Measurements from ENCODE around the gene OXSR1. TPM values are rescaled to one million over a fixed set of nuclear protein-coding genes. Genes with fewer than 3 reads are reported as not detected.

The OXSR1 gene
- total RNA-seq, 1 experiment from 2014 or later: 35.1 TPM

DNA sequence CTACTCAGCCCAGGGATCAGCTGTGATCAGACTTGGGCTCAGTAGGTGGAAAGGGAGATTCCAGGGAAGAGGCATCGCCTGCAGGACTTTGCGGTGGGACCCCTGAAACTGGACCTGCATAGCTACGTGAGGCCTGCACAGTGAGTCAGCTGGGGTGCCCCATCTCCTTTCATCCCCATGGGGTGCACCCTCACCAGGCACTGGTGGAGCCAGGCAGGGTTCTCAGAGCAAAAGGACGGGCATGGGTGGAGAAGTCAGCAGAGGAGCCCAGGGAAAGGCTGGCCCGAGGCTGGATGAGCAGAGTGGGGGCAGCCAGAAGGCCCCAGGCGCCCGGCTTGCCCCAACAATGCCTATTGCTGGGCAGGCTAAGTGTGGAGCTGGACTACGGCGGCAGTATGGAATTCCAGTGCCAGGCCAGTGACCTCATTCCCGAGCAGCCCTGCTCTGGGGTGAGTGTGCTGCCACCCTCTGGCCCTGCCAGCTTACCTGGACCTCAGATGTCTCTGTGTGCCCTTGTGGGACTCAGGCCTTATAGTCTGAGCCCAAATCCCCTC lies 48.1 kb upstream of the OXSR1 start:
- DNase-seq (ENCODE audit: low read depth, low spot score): no peak
- Histone ChIP-seq H3K9ac (ENCODE audit: low read length) (no peak overlapping the region), H3K36me3 (ENCODE audit: control insufficient read depth in 1 of 2, insufficient read depth in 2 of 2, low read length in 2 of 2) (no peaks in the 10 kb centered on the region; a peak in 1 of 4 replicates), H3K9me2 (ENCODE audit: insufficient read depth) (no peaks in the 10 kb centered on the region), H2AFZ (ENCODE audit: low read depth, low read length, poor library complexity, severe bottlenecking) (no peak overlapping the region), H3K4me1 (ENCODE audit: control insufficient read depth in 1 of 2, insufficient read depth in 2 of 2, low read length in 2 of 2) (peaks cover 5 to 11% of the 10 kb centered on the region in 2 experiments; a peak in 3 of 4 replicates), H4K20me1 (ENCODE audit: insufficient read depth) (no peaks in the 10 kb centered on the region), H3K4me2 (ENCODE audit: low read length) (no peak overlapping the region), H3K79me2 (ENCODE audit: insufficient read depth, low read length) (no peaks in the 10 kb centered on the region), H3K27me3 (ENCODE audit: insufficient read depth, low read length) (no peaks in the 10 kb centered on the region), H3K9me3 (ENCODE audit: control insufficient read depth in 1 of 2, insufficient read depth in 1 of 2, low read depth in 1 of 2, low read length in 2 of 2) (no peaks in the 10 kb centered on the region), H3K4me3 (replicated peaks in 1 of 2; ENCODE audit: low read depth in 1 of 2, low read length in 2 of 2) (no peak overlapping the region), H3K27ac (ENCODE audit: low read depth, low read length) (no peak overlapping the region)
- no TSS peak for BruUV-seq (replicated peaks)
- intact Hi-C loops (cut with micrococcal nuclease): loop anchor here (5.0 to 10.0 kb wide), 4 partner anchors 142 to 725 kb away; partner anchors contain the start of gene XYLB
- ChIA-PET POLR2A (interaction anchor here (0.7 kb wide), 1 partner anchor 115 kb away, joined by 4 read pairs; no protein-coding TSS in a partner anchor), RAD21 (ENCODE audit: low non-redundant PET in 1 of 2, low total read pairs in 2 of 2, uncharacterized antibody in 2 of 2, unreplicated experiment in 2 of 2) (no interaction called here), CTCF (interaction anchor here (0.6 to 2.5 kb wide), 8 partner anchors 9 to 530 kb away, joined by 3 to 7 read pairs (median 4); partner anchors contain the start of genes ACAA1 and SLC22A14)
- ATAC-seq: peak; percentile 21
- no peak for TF ChIP-seq EGR1 (IDR thresholded peaks at IDR 0.05; ENCODE audit: low read depth)
- no peak for TF ChIP-seq ELF1 (IDR thresholded peaks at IDR 0.05; ENCODE audit: borderline replicate concordance, low read depth)
- TF ChIP-seq, protein P1, sequence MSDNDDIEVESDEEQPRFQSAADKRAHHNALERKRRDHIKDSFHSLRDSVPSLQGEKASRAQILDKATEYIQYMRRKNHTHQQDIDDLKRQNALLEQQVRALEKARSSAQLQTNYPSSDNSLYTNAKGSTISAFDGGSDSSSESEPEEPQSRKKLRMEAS (IDR thresholded peaks at IDR 0.05): no peak
- TF ChIP-seq SIN3A (IDR thresholded peaks at IDR 0.05; ENCODE audit: low read depth): no peak
- TF ChIP-seq SP1 (IDR thresholded peaks at IDR 0.05; ENCODE audit: low read depth): no peak
- TF ChIP-seq, protein P2, sequence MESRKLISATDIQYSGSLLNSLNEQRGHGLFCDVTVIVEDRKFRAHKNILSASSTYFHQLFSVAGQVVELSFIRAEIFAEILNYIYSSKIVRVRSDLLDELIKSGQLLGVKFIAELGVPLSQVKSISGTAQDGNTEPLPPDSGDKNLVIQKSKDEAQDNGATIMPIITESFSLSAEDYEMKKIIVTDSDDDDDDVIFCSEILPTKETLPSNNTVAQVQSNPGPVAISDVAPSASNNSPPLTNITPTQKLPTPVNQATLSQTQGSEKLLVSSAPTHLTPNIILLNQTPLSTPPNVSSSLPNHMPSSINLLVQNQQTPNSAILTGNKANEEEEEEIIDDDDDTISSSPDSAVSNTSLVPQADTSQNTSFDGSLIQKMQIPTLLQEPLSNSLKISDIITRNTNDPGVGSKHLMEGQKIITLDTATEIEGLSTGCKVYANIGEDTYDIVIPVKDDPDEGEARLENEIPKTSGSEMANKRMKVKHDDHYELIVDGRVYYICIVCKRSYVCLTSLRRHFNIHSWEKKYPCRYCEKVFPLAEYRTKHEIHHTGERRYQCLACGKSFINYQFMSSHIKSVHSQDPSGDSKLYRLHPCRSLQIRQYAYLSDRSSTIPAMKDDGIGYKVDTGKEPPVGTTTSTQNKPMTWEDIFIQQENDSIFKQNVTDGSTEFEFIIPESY (IDR thresholded peaks at IDR 0.05; ENCODE audit: extremely low read depth, insufficient replicate concordance, low read length): no peak
- no peak for TF ChIP-seq JUND (IDR thresholded peaks at IDR 0.05)
- no peak for TF ChIP-seq ZFX (IDR thresholded peaks at IDR 0.05)
- no peak for TF ChIP-seq CEBPB (IDR thresholded peaks at IDR 0.05; ENCODE audit: low read depth)
- TF ChIP-seq, protein P3, sequence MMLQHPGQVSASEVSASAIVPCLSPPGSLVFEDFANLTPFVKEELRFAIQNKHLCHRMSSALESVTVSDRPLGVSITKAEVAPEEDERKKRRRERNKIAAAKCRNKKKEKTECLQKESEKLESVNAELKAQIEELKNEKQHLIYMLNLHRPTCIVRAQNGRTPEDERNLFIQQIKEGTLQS (IDR thresholded peaks at IDR 0.05): no peak
- no peak for TF ChIP-seq EZH2phosphoT487 (IDR thresholded peaks at IDR 0.05; ENCODE audit: borderline replicate concordance)
- TF ChIP-seq POLR2A (IDR thresholded peaks at IDR 0.05; ENCODE audit: borderline replicate concordance, extremely low read depth, insufficient read depth, insufficient read length): no peak
- TF ChIP-seq YY1 (IDR thresholded peaks at IDR 0.05; ENCODE audit: extremely low read depth, insufficient replicate concordance, low read depth, low read length): no peak
- no peak for TF ChIP-seq RAD21 (IDR thresholded peaks at IDR 0.05; ENCODE audit: low read depth)
- TF ChIP-seq FOSL1 (IDR thresholded peaks at IDR 0.05; ENCODE audit: low read depth): no peak
- TF ChIP-seq, protein P4, sequence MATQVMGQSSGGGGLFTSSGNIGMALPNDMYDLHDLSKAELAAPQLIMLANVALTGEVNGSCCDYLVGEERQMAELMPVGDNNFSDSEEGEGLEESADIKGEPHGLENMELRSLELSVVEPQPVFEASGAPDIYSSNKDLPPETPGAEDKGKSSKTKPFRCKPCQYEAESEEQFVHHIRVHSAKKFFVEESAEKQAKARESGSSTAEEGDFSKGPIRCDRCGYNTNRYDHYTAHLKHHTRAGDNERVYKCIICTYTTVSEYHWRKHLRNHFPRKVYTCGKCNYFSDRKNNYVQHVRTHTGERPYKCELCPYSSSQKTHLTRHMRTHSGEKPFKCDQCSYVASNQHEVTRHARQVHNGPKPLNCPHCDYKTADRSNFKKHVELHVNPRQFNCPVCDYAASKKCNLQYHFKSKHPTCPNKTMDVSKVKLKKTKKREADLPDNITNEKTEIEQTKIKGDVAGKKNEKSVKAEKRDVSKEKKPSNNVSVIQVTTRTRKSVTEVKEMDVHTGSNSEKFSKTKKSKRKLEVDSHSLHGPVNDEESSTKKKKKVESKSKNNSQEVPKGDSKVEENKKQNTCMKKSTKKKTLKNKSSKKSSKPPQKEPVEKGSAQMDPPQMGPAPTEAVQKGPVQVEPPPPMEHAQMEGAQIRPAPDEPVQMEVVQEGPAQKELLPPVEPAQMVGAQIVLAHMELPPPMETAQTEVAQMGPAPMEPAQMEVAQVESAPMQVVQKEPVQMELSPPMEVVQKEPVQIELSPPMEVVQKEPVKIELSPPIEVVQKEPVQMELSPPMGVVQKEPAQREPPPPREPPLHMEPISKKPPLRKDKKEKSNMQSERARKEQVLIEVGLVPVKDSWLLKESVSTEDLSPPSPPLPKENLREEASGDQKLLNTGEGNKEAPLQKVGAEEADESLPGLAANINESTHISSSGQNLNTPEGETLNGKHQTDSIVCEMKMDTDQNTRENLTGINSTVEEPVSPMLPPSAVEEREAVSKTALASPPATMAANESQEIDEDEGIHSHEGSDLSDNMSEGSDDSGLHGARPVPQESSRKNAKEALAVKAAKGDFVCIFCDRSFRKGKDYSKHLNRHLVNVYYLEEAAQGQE (IDR thresholded peaks at IDR 0.05; ENCODE audit: low read depth): no peak

All from HCT116 (cell line).